GM18517 (cell line): ENCODE data around the gene SEPTIN1.

Experiments
- ATAC-seq: cut with Tn5 transposase; IDR thresholded peaks from one replicate; pipeline ENCODE4 v1.9.1; 2021; ENCODE audit warnings: mild to moderate bottlenecking, moderate library complexity; ENCODE audit not compliant: unreplicated experiment

The SEPTIN1 gene

DNA sequence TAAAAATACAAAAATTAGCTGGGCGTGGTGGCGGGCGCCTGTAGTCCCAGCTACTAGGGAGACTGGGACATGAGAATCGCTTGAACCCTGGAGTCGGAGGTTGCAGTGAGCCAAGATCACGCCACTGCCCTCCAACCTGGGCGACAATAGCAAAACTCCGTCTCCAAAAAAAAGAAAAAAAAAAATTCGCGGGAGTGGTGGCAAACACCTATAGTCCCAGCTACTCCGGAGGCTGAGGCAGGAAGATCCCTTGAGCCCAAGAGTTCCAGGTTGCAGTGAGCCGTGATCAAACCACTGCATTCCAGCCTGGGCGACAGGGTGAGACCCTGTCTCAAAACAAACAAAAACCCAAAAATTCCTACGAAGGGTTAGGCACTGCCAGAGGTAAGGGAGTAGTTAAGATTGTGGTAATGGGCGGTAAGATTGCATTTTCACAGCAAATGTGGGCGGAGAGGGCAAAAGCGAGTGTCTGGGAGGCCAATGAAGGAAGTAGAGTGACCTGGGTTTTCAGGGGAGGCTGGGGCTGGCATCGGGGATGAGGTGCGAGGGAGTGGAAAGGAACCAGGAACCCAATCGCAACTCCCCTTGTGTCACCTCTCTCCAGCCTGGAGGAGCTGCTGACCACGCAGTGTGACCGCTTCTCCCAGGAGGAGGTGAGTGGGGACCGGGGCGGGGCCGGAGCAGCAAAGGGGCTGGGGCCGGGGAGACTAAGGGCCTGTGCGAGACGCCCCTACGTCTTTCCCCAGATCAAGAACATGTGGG is 5.1 kb downstream of the SEPTIN1 start:
- no peak for ATAC-seq

DNA sequence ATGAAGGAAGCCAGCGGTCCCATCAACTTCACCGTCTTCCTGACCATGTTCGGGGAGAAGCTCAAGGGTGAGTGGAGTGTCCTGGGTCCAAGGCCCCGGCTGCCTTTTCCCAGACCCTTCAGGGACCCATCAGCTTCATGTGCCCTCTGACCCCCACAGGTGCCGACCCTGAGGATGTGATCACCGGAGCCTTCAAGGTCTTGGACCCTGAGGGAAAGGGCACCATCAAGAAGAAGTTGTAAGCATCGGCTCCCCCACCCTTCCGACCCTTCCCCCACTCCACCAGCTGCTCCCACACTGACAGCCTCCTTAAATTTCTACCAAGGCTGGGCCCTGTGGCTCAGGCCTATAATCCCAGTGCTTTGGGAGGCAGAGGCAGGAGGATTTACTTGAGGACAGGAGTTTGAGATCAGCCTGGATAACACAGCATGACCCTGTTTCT is 5.9 kb downstream of the SEPTIN1 start:
- ATAC-seq, result no peak

DNA sequence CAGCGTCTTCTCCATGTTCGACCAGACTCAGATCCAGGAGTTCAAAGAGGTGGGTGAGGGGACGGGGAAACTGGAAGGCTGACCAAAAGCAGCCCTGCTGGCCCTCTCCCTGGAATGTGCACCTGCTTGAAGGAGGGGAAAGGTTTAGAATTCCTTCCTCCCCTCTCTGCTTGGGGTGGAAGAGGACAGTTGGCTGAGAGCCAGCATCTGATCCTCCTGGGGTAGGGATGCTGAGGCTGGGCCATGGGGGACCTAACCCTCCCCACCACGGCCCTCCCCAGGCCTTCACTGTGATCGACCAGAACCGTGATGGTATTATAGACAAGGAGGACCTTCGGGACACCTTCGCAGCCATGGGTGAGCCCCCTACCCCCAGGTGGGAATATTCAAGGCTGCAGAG is 6.5 kb downstream of the SEPTIN1 start:
- no peak for ATAC-seq

DNA sequence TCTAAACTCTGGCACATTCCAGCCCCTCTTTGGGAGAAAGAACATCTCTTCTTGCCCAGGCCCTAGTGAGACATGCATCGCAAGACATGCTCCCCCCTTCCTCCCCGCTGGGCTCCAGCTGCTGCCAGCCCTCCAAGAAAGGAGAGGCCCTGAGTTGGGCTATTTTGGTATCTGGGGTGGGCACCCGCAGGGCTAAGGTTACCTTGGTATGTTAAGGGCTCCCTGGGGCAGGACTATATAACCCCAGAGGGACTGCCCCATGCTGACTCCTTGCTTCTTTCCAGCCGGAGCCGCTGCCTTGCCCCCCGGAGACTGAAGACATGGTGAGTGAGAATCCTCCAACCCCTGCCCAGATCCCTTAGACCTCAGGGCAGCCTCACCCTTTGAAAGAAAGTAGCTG is 7.8 kb downstream of the SEPTIN1 start, which contains the start of gene MYL11:
Gene MYL11 (plus strand): TSS at position 265 of the 400 bp plus-strand sequence. CDS start 56 bp downstream, at position 321.
- ATAC-seq, result no peak

DNA sequence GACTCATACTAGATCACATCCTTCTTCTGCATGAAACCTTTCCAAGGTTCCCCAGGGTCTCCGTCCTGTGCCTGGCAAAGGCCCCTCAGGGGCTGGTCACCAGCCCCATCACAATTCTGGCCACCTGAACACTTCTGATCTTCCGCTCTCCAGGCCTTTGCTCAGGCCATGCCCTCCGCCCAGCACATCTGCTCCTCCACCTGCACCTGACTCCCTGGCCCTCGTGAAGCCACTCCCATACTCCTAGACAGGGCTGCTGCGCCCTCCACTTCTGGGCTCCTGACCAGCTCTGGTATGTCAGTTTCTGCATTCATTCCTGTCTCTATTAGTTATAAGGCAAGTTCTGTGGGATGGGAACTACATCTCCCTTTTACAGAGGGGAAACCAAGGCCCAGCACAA is 9.6 kb downstream of the SEPTIN1 start:
- no peak for ATAC-seq

DNA sequence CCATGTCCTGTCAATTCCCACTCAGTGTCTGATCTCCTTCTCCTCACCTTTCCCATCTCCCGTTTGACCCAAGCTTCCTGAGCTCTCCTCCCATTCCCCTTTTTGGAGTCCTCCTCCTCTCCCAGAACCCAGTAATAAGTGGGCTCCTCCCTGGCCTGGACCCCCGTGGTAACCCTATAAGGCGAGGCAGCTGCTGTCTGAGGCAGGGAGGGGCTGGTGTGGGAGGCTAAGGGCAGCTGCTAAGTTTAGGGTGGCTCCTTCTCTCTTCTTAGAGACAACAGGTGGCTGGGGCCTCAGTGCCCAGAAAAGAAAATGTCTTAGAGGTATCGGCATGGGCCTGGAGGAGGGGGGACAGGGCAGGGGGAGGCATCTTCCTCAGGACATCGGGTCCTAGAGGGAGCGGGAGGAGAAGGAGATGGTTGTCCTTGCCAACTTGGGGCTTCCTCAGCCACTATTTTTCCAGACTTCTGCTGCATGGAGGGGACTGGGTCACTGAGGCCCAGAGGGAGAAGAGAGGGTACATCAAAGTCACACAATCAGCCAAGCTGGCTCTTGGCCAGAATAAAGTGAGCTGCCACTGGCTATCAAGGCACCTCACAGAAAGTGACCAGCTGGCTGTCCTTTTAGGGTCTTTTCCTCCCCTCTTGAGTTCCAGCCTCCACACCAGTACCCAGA is 10.2 kb downstream of the SEPTIN1 start:
- no peak for ATAC-seq

DNA sequence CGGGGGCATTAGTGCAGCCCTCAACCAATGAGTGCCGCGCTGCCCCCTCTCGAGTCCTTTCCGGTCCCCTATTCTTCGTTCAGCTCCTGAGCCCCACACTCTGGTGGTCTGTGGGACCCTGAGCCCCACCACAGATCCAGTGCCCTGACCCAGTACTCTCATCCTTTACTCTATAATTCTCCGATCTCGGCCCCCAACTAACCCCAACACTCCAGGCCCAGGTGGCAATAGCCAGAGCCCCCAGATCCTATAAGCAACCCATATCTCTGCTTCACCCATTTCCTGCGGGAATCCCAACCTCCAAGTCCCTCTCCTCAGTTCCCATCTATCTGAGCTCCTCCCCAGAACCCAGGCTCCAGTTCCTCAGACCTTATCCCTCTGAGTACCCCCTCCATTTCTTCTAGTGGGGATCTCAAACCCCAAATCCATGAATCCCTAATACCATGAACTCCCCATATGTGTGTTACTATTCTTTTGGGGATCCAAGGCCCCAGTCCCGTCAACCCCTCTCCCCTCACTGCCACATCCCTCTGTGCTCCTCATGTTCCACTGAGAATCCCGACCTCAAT is 11.0 kb downstream of the SEPTIN1 start:
- no peak for ATAC-seq

DNA sequence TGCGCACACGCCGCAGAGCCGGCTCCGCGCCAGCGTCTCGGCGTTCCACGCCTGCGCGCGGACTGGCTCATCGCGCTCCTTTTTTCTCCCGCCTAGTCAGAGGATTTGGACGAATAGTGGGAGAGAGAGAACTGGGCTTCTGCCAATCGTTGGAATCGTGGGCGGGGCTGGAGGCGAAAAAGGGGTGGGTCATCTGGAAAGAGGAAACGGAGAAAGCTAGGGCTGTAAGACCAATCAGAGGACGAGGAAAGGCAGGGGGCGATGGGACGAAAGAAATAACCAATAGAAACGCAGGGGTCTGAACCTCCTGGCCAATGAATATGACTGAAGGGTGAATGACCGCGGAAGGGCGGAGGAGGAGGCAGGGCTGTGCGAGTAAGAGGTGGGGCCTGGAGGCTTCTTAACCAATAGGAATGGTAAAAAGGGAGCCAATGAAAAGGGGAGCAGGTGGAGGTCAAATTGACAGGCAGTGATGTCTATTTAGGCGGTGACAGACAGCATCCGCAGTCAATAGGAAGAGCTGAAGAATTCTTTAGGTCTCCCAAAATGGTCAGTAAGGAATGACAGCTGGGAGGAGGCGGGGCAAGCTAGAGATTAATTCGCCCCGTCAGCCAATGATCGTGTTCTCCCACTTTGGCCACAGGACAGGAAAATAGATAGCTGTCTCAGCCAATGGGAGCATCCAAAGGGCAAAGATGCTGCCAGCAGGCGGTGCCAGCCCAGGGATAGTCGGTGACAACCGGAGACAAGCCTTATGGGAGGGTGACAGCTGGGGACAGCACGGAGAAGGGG is 11.7 kb downstream of the SEPTIN1 start, which contains the start of gene TBC1D10B:
Gene TBC1D10B (minus strand): TSS at position 39 of the 792 bp plus-strand sequence. CDS start 311 bp downstream, outside the sequence.
- ATAC-seq, result peak; percentile 83

DNA sequence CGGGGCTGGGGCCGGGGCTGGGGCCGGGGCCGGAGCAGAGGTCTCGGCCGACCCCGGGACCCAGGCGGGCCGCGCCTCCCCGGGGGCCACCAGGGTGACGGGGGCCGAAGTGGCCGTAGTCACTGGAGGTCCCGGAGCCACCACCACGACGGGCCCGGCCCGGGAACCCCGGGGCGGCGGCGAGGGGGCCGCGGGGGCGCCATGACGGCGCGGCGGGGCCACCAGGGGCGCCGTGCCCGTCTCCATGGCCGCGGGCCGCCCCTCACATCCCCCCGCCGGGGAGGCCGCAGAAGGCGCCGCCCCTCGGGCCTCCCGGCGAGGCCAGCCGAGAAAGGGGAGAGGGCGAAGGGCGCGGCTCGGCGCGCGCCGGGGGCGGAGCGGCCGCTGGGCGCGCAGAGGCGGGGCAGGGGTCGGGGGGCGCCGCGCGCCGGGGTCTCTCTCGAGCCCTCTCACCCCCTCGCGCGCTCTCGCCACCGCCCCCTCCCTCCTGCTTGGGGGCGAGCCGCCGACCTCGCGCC is 12.4 kb downstream of the SEPTIN1 start:
- no peak for ATAC-seq

DNA sequence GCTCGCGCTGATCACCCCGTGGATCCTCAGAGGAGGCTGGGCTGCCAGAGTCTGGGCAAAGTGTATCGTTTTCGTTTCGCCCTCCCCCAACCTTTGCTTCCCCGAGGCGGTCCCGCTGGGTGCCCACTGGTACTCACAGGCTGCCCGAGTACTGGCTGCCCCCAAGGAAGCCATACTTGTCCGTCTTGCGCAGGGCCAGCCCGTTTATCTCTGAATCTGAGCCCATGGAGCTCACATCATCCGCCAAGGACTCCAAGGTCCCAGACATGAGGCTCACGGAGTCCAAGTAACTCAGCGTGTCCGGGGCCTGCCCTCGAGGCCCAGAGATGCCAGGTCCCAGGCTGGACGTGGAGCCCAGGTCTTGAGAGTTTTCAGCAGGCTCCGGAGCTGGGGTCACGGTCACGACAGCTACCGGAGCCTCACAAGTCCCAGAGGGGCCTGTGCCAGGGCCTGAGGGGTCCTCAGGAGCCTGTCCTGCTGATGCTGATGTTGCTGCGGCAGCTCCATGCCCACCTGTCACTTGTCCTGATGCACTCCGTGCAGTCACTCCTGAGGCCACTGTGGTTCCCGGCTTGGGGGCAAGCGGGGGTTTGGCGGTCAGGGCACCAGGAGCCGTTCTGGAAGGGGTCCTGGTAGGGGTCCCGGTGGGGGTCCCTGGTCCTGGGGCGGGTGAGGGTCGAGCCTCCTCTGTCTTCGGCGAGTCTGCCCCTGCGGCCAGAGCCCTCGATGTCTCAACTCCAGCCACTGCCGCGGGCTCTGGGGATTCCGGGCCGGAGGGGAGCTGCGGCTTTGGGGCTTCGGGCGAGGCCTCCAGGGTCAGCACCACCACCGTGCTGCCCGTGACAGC is 13.0 kb downstream of the SEPTIN1 start:
- ATAC-seq, result no peak

DNA sequence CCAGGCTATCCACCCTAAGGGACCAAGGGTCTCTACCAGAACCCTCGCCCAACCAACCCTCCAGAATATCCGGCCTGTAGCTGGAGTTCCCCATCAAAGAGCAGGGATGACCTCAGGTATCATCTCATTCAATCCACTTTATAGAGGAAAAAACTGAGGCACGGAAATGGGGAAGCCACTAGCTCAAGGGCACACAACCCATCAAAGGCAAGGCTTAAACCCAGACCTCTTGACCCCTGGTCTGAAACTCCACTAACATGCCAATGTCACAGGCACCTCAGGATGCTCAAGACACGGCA is 13.6 kb downstream of the SEPTIN1 start:
- no peak for ATAC-seq

DNA sequence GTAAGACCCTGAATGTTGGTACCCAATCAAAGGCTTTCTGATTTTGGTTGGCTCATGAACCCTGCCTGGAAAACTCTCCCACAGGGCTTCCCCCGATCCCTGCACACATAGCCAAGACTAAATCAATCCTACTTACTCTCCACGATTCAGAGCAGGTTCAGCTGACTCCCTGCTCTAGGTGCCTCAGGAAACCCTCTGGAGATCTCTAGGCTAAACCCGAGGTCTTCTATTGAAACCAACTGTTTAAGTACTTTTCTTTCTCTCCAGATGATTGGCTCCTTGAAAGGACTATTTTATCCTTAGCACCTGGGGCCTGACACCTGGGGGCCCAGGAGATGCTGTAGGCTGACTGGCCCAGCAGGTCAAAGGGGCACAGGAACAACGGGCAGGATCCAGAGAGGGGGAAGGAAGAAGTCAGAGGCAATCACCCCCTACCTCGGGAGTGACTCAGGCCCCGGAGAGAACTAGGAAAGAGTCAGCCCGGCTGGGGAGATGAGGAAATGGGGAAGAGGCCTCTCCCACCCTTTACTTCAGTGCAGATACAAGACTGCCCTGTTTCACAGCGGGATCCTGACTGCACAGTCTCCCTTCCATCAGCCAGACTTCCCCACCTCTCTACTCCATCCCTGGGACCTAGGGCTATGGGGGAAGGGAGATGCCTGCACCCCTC is 14.1 kb downstream of the SEPTIN1 start:
- ATAC-seq, result no peak

DNA sequence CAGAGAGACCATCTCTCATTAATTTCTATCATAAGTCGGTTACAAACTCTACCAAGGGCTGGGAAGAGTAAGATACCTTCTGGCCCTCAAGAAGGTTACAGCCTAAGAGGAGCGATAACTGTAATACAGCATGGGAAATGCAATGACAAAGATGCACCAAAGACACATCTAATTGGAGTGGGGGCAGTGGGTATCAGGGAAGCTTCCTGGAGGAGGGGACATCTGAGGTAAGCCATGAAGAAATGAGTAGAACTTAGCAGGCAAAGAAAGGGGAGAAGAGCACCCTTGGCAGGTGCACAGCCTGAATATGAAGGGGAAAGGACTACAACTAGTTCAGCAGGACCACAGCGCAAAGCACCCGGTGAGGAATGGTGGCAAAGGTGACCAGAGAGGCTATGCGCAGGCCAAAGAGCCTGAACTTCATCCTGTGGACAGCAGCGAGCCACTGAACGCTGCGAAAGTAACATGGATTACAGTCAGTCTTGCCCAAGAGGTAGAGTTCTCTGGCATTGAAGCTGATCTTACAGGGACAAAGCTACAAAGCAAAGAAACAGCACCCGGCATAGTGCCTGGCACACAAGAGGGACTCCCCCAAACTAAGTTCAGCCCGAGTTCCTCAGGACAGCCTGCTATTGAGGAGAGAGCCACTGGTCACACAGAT is 14.9 kb downstream of the SEPTIN1 start:
- no peak for ATAC-seq

DNA sequence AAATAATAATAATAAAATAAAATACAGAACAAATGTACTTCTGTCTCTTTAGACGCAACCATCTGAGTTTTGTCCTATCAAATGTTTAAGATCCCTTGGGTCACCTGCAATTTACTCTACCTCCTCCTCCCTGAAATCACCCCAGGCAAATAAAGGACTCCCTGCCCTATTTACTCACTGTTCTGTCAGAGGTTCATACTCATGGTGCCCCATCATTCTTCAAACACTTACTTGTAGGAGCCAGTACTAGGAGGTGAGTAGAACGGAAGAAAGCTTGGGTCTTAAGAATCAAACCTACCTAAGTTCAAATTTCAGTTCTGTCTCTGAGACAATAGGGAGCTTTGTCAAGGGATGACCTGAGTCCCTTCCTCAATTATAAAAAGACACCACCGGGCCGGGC is 15.8 kb downstream of the SEPTIN1 start:
- no peak for ATAC-seq

DNA sequence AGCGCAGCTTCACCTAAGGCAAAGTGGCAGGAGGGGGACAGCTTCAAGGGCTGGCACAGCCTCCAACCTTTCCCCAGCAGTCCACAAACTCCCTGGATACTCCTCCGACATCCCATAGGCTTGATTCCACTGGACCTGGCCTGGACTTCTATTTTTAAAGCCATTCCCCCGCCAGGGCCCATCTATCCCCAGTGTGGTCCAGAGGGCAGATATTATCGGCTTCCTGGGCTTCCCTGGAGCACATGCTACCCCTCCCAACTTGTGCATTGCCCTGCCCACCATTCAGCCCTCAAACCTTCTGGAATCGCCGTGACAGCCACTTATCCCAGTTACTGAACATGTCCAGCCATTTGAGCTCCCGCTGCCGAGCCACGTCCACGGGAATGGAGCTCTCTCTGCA is 17.2 kb downstream of the SEPTIN1 start:
- no peak for ATAC-seq

DNA sequence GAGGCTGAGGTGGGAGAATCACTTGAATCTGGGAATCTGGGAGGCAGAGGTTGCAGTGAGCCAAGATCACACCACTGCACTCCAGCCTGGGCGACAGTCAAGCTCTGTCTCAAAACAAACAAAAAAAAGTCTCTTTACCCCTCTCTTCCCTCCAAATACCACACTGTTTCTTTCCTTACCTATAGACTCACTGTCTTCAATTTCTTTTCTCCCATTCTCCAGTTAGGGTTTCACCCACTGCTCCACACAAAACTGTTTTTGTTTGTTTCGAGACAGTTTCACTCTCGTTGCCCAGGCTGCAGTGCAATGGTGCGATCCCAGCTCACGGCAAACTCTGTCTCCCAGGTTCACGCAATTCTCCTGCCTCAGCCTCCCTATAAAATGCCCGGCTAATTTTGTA is 21.2 kb downstream of the SEPTIN1 start:
- ATAC-seq, result no peak

DNA sequence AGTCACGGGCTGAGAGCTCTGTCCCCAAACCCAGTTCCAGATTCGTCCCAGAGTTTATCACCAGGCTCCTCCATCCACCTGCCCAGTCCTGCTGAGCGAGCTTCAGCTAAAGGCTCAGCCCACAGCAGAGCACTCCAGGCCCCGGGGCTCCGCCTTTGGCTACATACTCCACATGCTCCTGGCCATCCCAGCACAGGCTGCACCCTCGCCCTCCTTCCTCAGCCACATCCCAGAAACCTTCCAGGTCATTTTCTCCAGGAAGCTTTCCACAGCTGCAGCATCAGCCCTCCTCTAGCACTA is 22.5 kb downstream of the SEPTIN1 start:
- no peak for ATAC-seq

DNA sequence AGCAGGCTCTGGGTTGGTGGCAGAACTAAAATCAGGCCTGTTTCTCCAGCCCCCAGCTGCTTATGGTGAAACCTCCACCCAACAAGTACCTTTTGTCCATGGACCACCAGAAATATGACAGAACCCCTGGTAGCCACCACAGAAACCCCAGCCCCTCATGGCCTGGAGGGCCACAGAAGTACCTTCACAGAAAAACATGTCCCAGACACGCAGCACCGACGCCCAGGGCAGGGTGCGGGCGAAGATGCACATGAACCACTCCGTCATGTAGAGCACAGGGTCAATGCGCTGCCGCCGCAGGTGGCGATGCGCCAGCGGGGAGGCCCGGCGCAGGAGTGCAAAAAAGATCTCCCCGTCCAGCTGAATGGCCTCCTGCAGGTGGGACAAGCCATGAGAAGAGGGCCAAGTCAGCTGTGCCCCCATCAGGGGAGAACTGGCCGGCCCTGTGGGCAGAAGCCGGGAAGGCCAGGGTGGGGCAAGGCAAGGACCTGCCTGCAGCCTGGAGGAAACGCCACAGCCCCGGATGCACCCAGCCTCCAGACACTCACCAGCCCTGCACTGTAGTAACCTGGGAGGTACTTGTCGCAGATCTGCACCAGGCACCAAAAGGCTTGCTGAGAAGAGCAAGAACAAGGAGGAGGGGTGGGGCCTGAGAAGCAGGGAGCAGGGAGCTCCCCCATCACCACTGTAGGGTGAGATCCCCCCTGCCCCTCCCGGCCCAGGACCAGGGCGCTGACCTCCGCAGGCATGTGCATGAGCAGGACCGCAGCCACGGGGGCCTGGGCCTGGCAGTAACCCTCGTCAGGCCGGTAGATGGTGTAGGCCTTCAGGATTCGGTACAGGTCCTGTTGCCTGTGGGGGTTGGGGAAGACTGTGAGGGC is 23.1 kb downstream of the SEPTIN1 start:
- ATAC-seq, result no peak
